ENCODE measurements around the gene ACACB.

DNA sequence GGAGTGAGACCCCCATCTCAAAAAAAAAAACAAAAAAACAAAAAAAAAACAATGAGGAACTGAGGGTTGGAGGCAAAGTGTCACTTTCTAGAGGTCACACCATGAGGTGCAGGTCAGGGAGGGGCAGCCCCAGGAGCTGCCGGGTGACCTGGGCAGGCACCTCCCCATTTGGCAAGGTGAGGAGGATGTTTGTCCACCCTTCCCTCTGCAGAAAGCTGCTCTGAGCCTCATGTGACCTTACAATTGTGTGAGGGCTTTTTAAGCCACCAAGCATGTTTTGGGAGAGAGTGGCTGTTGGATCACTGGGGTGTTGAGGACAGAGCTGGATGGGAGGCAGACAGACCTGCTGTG is 143.1 kb downstream of the ACACB start:
- TF ChIP-seq, protein P1, sequence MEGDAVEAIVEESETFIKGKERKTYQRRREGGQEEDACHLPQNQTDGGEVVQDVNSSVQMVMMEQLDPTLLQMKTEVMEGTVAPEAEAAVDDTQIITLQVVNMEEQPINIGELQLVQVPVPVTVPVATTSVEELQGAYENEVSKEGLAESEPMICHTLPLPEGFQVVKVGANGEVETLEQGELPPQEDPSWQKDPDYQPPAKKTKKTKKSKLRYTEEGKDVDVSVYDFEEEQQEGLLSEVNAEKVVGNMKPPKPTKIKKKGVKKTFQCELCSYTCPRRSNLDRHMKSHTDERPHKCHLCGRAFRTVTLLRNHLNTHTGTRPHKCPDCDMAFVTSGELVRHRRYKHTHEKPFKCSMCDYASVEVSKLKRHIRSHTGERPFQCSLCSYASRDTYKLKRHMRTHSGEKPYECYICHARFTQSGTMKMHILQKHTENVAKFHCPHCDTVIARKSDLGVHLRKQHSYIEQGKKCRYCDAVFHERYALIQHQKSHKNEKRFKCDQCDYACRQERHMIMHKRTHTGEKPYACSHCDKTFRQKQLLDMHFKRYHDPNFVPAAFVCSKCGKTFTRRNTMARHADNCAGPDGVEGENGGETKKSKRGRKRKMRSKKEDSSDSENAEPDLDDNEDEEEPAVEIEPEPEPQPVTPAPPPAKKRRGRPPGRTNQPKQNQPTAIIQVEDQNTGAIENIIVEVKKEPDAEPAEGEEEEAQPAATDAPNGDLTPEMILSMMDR (IDR thresholded peaks at IDR 0.05; ENCODE audit: low read length) = no peak
- TF ChIP-seq EZH2 (IDR thresholded peaks at IDR 0.05; ENCODE audit: borderline replicate concordance, low read length) = no peak

Data from OCI-LY1 (cell line).